ENCODE results near the gene MEGF6. TPM values are rescaled to one million over a fixed set of nuclear protein-coding genes. Genes with fewer than 3 reads are reported as not detected.
A peak's percentile ranks its signal among the peaks of the same experiment; 100 is the strongest.

MEGF6 gene
- total and polyA plus RNA-seq, 2 donors (not counting 1 experiment from before 2014, with no cell fraction given) = 43.2 to 77.3 TPM

DNA sequence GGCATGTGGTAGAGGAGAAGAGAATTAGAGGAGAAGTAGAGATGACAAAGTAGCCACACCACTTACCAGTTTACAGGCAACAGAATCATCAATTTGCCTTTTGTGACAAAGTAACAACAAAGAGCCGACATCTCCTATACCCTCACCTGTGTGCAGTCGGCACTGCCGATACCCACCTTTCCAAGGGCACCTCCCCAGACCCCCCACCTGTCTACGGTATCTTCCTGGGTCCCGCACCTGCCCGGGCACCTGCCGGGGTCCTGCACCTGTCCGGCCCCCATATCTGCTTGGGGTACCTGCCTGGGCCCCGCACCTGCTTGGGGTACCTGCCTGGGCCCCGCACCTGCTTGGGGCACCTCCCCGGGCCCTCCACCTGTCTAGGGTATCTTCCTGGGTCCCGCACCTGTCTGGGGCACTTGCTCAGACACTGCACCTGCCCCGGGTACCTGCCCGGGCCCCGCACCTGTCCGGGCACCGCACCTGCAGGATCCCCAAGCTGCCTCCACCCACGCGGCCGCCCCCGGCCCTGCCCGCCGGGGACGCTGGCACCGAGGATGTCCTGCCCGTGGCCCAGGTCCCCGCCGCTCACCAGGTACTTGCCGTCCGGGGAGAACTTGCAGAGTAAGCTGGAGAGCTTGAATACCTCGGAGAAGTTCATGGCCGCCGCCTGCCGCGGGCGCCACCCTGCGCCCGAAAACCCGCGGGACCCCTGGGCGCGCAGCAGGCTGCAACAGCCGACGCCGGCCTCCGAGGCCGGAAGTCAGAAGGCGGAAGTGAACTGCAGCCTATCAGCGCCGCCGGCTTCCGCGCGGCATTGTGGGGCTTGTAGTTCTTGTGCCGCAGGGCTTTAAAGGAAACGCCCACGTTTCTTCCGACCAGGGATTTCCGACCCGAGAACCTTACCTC, 38.3 kb upstream of the MEGF6 start, which contains the start of gene WRAP73:
Gene WRAP73 (minus strand): TSS at position 762 of the 906 bp plus-strand sequence. CDS start 104 bp downstream, at position 658.
- peaks cover 21% of the 10 kb centered on the region for H3K27me3 Mint-ChIP-seq
- Histone ChIP-seq H3K4me3 (ENCODE audit: control extremely low read depth in 1 of 5, extremely low read depth in 1 of 5, insufficient read depth in 1 of 5, low read depth in 2 of 5, low read length in 4 of 5) (peak within 1 kb of the TSS; percentile 25 to 90 (median 79)), H3K4me2 (replicated peaks; ENCODE audit: low read depth, low read length, poor library complexity, severe bottlenecking) (peak within 1 kb of the TSS; percentile 97), H4K20me1 (ENCODE audit: control insufficient read depth, insufficient read depth, low read length, poor library complexity, severe bottlenecking) (no peaks in the 10 kb centered on the region), H3K27me3 (replicated peaks in 1 of 4; ENCODE audit: control extremely low read depth in 1 of 4, control insufficient read depth in 3 of 4, insufficient read depth in 4 of 4, low read length in 3 of 4) (peaks cover 0 to 38% (median 23%) of the 10 kb centered on the region in 4 experiments), H3K27ac (ENCODE audit: low read length in 2 of 2) (peak within 1 kb of the TSS in 1 of 2 donors; percentile 69), H3K9me3 (ENCODE audit: control extremely low read depth in 1 of 3, control insufficient read depth in 2 of 3, insufficient read depth in 1 of 3, low read length in 2 of 3) (peaks cover 0 to 25% (median 0%) of the 10 kb centered on the region in 3 donors), H3K36me3 (replicated peaks in 1 of 2; ENCODE audit: control extremely low read depth in 1 of 2, control insufficient read depth in 1 of 2, extremely low read depth in 1 of 2, insufficient read depth in 2 of 2, low read length in 1 of 2) (peaks cover 3 to 21% of the 10 kb centered on the region in 2 experiments), H3K79me2 (ENCODE audit: control insufficient read depth, insufficient read depth, low read length) (peaks cover 13% of the 10 kb centered on the region), H2AFZ (ENCODE audit: insufficient read depth, low read depth, low read length, poor library complexity, severe bottlenecking) (peak within 1 kb of the TSS; percentile 96), H3K4me1 (ENCODE audit: control insufficient read depth in 2 of 2, insufficient read depth in 2 of 2, low read length in 2 of 2) (peaks cover 37 to 43% of the 10 kb centered on the region in 2 donors), H3K9ac (ENCODE audit: low read length) (peak within 1 kb of the TSS; percentile 94)
- ChIA-PET CTCF (interaction anchor here (0.6 to 2.2 kb wide), 9 partner anchors 14 to 1509 kb away, joined by 3 to 8 read pairs (median 3); no protein-coding TSS in a partner anchor), POLR2A (interaction anchor here (1.2 to 2.8 kb wide), 2 partner anchors 17 to 30 kb away, joined by 3 to 11 read pairs; no protein-coding TSS in a partner anchor)
- DNase-seq (peak; percentile 94), ATAC-seq (ENCODE audit: low read depth) (peak; percentile 93)
- H3K9me3 Mint-ChIP-seq (ENCODE audit: insufficient read depth) = no peaks in the 10 kb centered on the region
- TF ChIP-seq, protein P1, sequence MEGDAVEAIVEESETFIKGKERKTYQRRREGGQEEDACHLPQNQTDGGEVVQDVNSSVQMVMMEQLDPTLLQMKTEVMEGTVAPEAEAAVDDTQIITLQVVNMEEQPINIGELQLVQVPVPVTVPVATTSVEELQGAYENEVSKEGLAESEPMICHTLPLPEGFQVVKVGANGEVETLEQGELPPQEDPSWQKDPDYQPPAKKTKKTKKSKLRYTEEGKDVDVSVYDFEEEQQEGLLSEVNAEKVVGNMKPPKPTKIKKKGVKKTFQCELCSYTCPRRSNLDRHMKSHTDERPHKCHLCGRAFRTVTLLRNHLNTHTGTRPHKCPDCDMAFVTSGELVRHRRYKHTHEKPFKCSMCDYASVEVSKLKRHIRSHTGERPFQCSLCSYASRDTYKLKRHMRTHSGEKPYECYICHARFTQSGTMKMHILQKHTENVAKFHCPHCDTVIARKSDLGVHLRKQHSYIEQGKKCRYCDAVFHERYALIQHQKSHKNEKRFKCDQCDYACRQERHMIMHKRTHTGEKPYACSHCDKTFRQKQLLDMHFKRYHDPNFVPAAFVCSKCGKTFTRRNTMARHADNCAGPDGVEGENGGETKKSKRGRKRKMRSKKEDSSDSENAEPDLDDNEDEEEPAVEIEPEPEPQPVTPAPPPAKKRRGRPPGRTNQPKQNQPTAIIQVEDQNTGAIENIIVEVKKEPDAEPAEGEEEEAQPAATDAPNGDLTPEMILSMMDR (IDR thresholded peaks at IDR 0.05) = peak; percentile 42
- TF ChIP-seq EZH2 (IDR thresholded peaks at IDR 0.05; ENCODE audit: borderline replicate concordance, insufficient read depth, low read depth, low read length, poor library complexity, severe bottlenecking) = no peak
- H3K4me3 Mint-ChIP-seq = peak within 1 kb of the TSS; percentile 91
- 4% methylated on average over 60 of the region's 60 CpGs for WGBS (ENCODE audit: insufficient coverage)
- H3K4me1 Mint-ChIP-seq = peaks cover 30% of the 10 kb centered on the region
- peak within 1 kb of the TSS; percentile 73 for H3K27ac Mint-ChIP-seq
- intact Hi-C loops (cut with micrococcal nuclease) = loop anchor here (1.0 to 10.0 kb wide), 5 partner anchors 17 to 255 kb away; partner anchors contain the start of gene C1orf174
